ENCODE measurements around the gene KDM7A.

- TF ChIP-seq CTCF (IDR thresholded peaks at IDR 0.05) (no peak), POLR2A (IDR thresholded peaks at IDR 0.05) (no peak)
Observed at GRCh38 chr7:140223515-140224221, 46.9 kb upstream of the KDM7A start.
